ENCODE data around the gene CRACDL. TPM values are rescaled to one million over a fixed set of nuclear protein-coding genes. Genes with fewer than 3 reads are reported as not detected.

The CRACDL gene
- total and polyA plus RNA-seq, 2 donors (not counting 3 experiments of a cell fraction or from before 2014, with no cell fraction given), result 0.92 to 6.3 TPM

- peak overlapping the region; percentile 46 for H3K4me2 ChIP-seq (ENCODE audit: insufficient read depth, low read length)
- H3K9ac ChIP-seq (replicated peaks; ENCODE audit: extremely low read depth, insufficient read depth, low read length), result peak overlapping the region; percentile 69
- H2AFZ ChIP-seq (ENCODE audit: low read depth, low read length), result peak overlapping the region; percentile 82
- DNase-seq (ENCODE audit: low read depth, low spot score) (peak; percentile 38), FAIRE-seq (peak; percentile 4)
- peaks cover 11% of the 10 kb centered on the region for H3K4me1 ChIP-seq (ENCODE audit: control insufficient read depth, extremely low read depth, insufficient read depth, low read length)
- H3K27me3 ChIP-seq (ENCODE audit: control insufficient read depth in 2 of 2, insufficient read depth in 2 of 2, low read length in 2 of 2), result no peaks in the 10 kb centered on the region
- no peaks in the 10 kb centered on the region for H3K9me1 ChIP-seq (replicated peaks; ENCODE audit: control insufficient read depth, extremely low read depth, insufficient read depth, low read length)
- H3K27ac ChIP-seq (ENCODE audit: insufficient read depth, low read depth, low read length), result peak overlapping the region; percentile 53
- no peaks in the 10 kb centered on the region for H3K79me2 ChIP-seq (ENCODE audit: control insufficient read depth, insufficient read depth, low read length)
- TF ChIP-seq MAX (IDR thresholded peaks at IDR 0.05; ENCODE audit: insufficient read depth, insufficient read length) (peak; percentile 47), GATA2 (IDR thresholded peaks at IDR 0.05; ENCODE audit: insufficient read depth, insufficient read length, low read depth, low read length) (no peak)
- TF ChIP-seq, protein P1, sequence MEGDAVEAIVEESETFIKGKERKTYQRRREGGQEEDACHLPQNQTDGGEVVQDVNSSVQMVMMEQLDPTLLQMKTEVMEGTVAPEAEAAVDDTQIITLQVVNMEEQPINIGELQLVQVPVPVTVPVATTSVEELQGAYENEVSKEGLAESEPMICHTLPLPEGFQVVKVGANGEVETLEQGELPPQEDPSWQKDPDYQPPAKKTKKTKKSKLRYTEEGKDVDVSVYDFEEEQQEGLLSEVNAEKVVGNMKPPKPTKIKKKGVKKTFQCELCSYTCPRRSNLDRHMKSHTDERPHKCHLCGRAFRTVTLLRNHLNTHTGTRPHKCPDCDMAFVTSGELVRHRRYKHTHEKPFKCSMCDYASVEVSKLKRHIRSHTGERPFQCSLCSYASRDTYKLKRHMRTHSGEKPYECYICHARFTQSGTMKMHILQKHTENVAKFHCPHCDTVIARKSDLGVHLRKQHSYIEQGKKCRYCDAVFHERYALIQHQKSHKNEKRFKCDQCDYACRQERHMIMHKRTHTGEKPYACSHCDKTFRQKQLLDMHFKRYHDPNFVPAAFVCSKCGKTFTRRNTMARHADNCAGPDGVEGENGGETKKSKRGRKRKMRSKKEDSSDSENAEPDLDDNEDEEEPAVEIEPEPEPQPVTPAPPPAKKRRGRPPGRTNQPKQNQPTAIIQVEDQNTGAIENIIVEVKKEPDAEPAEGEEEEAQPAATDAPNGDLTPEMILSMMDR (IDR thresholded peaks at IDR 0.05; ENCODE audit: extremely low read depth in 1 of 2, insufficient read depth in 1 of 2, low read depth in 1 of 2, low read length in 2 of 2), result peak; percentile 33 to 64
- intact Hi-C loops (cut with micrococcal nuclease), result loop anchor here (1.0 to 2.0 kb wide), 2 partner anchors 23 to 64 kb away; no protein-coding TSS in a partner anchor
- no peaks in the 10 kb centered on the region for H3K9me3 ChIP-seq (replicated peaks; ENCODE audit: control insufficient read depth, insufficient read depth, low read length)
- no TSS peak for BruUV-seq (replicated peaks)
- no peaks in the 10 kb centered on the region for H3K36me3 ChIP-seq (ENCODE audit: control insufficient read depth in 2 of 2, extremely low read depth in 1 of 2, insufficient read depth in 2 of 2, low read length in 2 of 2)
- ChIA-PET POLR2A (no interaction called here), CTCF (interaction anchor here (1.0 to 4.8 kb wide), 8 partner anchors 14 to 174 kb away, joined by 3 to 31 read pairs (median 4); partner anchors contain the start of gene MGAT4A)
- no peaks in the 10 kb centered on the region for H4K20me1 ChIP-seq (replicated peaks; ENCODE audit: control insufficient read depth, extremely low read depth, insufficient read depth, low read length)
- H3K4me3 ChIP-seq (replicated peaks in 1 of 3; ENCODE audit: insufficient read depth in 1 of 3, low read depth in 1 of 3, low read length in 3 of 3), result peak overlapping the region in 2 of 3 experiments; percentile 44
- dilution Hi-C loops (cut with MboI; ENCODE audit: extremely low pct_ligation_motif_present, low sequenced_read_pairs), result no loop called here
These were observed 113.5 kb downstream of the CRACDL start for GRCh38 chr2:98822301-98823164.
